Mesothelial cell of epicardium (in vitro differentiated cells): Measurements from ENCODE around the gene AK3. TPM values are rescaled to one million over a fixed set of nuclear protein-coding genes. Genes with fewer than 3 reads are reported as not detected.
A peak's percentile ranks its signal among the peaks of the same experiment; 100 is the strongest.

Experiments used
- DNase-seq, 2 experiments: peaks; one replicate each; pipeline ENCODE4 v3.0.0; 2021; ENCODE audit warnings: low spot score in 2 of 2; ENCODE audit not compliant: unreplicated experiment in 2 of 2
- H3K27ac Mint-ChIP-seq: 2 replicates; pipeline ENCODE4 v1.8.0; 2021; ENCODE audit warnings: mixed read lengths
- H3K27me3 Mint-ChIP-seq: 2 replicates; pipeline ENCODE4 v1.8.0; 2021; ENCODE audit warnings: low read depth, mixed read lengths
- H3K36me3 Mint-ChIP-seq: 2 replicates; pipeline ENCODE4 v1.8.0; 2021; ENCODE audit warnings: mixed read lengths
- H3K4me1 Mint-ChIP-seq: 2 replicates; pipeline ENCODE4 v1.8.0; 2021; ENCODE audit warnings: mixed read lengths
- H3K4me3 Mint-ChIP-seq: 2 replicates; pipeline ENCODE4 v1.8.0; 2021; ENCODE audit warnings: mild to moderate bottlenecking, moderate library complexity, mixed read lengths
- H3K9me3 Mint-ChIP-seq: 2 replicates; pipeline ENCODE4 v1.8.0; 2021; ENCODE audit warnings: mixed read lengths
- total RNA-seq: library from RNA; stranded (reverse); gene quantifications from 3 replicates; pipeline ENCODE4 v1.2.1, GENCODE V29; 2021
- TF ChIP-seq, protein P1 (sequence below): fragments of 200-600 bp; sonication (generic); IDR thresholded peaks from one replicate; pipeline ENCODE4 v1.5.0; 2021; ENCODE audit warnings: antibody characterized with exemption; ENCODE audit not compliant: unreplicated experiment

Gene AK3
- total RNA-seq, 1 donor from 2014 or later, result 57.2 TPM

DNA sequence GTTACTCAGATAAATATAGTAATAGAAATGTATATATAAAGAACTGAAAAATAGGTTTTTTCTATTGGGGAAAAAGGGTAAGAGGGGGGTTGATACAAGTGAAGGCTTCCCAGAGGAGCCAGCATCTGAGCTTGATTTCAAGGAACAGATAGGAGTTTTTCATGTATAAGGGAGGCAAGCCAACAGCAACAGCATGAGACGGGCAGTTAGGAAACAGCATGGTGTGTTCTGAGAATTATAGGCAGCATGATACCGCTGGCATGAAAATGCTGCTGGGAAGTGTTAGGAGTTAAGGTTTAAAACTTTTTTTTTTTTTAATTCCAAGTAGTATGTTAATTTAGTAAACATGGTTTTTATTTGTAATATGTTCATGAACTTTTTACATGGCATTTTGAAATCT, 52.0 kb downstream of the AK3 start:
- TF ChIP-seq, protein P1, sequence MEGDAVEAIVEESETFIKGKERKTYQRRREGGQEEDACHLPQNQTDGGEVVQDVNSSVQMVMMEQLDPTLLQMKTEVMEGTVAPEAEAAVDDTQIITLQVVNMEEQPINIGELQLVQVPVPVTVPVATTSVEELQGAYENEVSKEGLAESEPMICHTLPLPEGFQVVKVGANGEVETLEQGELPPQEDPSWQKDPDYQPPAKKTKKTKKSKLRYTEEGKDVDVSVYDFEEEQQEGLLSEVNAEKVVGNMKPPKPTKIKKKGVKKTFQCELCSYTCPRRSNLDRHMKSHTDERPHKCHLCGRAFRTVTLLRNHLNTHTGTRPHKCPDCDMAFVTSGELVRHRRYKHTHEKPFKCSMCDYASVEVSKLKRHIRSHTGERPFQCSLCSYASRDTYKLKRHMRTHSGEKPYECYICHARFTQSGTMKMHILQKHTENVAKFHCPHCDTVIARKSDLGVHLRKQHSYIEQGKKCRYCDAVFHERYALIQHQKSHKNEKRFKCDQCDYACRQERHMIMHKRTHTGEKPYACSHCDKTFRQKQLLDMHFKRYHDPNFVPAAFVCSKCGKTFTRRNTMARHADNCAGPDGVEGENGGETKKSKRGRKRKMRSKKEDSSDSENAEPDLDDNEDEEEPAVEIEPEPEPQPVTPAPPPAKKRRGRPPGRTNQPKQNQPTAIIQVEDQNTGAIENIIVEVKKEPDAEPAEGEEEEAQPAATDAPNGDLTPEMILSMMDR, result no peak
- Mint-ChIP-seq H3K4me1 (peaks cover 2% of the 10 kb centered on the region), H3K36me3 (peaks cover 12% of the 10 kb centered on the region), H3K4me3 (no peak overlapping the region), H3K27ac (no peak overlapping the region), H3K27me3 (no peaks in the 10 kb centered on the region), H3K9me3 (no peaks in the 10 kb centered on the region)
- DNase-seq, result no peak

DNA sequence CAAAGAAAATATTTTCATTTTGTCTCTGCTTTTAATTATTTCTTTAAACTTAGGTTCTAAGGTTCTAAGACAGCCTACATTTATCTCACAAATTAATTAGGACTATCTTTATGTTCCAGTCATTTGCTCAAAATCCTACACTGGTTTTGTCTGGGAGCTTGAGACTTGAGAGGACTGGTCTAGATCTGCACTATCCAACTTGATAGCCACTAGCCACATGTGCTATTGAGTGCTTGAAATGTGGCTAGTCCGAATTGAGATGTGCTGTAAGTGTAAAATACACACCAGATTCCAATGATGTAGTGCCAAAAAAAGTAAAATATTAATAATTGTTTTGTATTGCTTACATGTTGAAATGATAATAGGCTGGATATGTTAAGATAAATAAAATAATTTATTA, 54.4 kb downstream of the AK3 start:
- TF ChIP-seq, protein P1, result no peak
- H3K4me3 Mint-ChIP-seq, result no peak overlapping the region
- peaks cover 9% of the 10 kb centered on the region for H3K36me3 Mint-ChIP-seq
- H3K9me3 Mint-ChIP-seq, result no peaks in the 10 kb centered on the region
- no peak overlapping the region for H3K27ac Mint-ChIP-seq
- no peak for DNase-seq
- H3K27me3 Mint-ChIP-seq, result no peaks in the 10 kb centered on the region
- H3K4me1 Mint-ChIP-seq, result peaks cover 2% of the 10 kb centered on the region

GRCh38 chr9:4686112-4686511, 54.9 kb downstream of the AK3 start:
- no peak overlapping the region for H3K4me3 Mint-ChIP-seq
- TF ChIP-seq, protein P1, result no peak
- H3K4me1 Mint-ChIP-seq, result peaks cover 2% of the 10 kb centered on the region
- peaks cover 6% of the 10 kb centered on the region for H3K36me3 Mint-ChIP-seq
- DNase-seq, result no peak
- no peaks in the 10 kb centered on the region for H3K27me3 Mint-ChIP-seq
- H3K27ac Mint-ChIP-seq, result peak overlapping the region; percentile 2
- no peaks in the 10 kb centered on the region for H3K9me3 Mint-ChIP-seq

- Mint-ChIP-seq H3K4me1 (peaks cover 2% of the 10 kb centered on the region), H3K36me3 (peaks cover 6% of the 10 kb centered on the region), H3K4me3 (no peak overlapping the region), H3K9me3 (no peaks in the 10 kb centered on the region), H3K27me3 (no peaks in the 10 kb centered on the region), H3K27ac (no peak overlapping the region)
- TF ChIP-seq, protein P1, result no peak
- DNase-seq, result no peak
These were observed 56.2 kb downstream of the AK3 start for GRCh38 chr9:4684820-4685219.

DNA sequence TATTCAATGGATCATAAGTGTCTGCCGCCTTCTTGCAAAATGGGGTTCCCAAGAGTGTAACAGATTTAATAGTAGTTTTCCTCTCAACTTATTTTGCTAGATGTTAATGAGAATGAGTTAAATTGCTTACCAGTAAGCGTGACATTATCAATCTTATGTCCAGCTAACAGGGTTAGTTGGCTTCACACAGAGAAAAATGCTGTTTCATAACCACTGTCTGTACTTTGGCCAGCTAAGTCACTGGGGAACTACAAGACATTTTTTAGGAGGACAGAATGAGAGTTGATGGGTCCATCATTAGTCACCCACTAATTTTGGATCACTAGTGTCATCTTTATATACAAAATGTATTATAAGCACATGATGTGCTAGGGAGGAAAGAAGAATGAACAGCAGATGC, 60.3 kb downstream of the AK3 start:
- TF ChIP-seq, protein P1, result no peak
- no peak overlapping the region for H3K4me3 Mint-ChIP-seq
- peaks cover 3% of the 10 kb centered on the region for H3K36me3 Mint-ChIP-seq
- no peak for DNase-seq
- no peaks in the 10 kb centered on the region for H3K4me1 Mint-ChIP-seq
- no peaks in the 10 kb centered on the region for H3K9me3 Mint-ChIP-seq
- H3K27ac Mint-ChIP-seq, result no peak overlapping the region
- H3K27me3 Mint-ChIP-seq, result no peaks in the 10 kb centered on the region

GRCh38 chr9:4680173-4680525, 60.9 kb downstream of the AK3 start:
- no peak for DNase-seq
- H3K27ac Mint-ChIP-seq, result no peak overlapping the region
- no peak overlapping the region for H3K4me3 Mint-ChIP-seq
- H3K4me1 Mint-ChIP-seq, result no peaks in the 10 kb centered on the region
- H3K36me3 Mint-ChIP-seq, result peaks cover 3% of the 10 kb centered on the region
- H3K27me3 Mint-ChIP-seq, result no peaks in the 10 kb centered on the region
- H3K9me3 Mint-ChIP-seq, result no peaks in the 10 kb centered on the region
- TF ChIP-seq, protein P1, result no peak
